ENCODE data around the gene CCDC85C. TPM values are rescaled to one million over a fixed set of nuclear protein-coding genes. Genes with fewer than 3 reads are reported as not detected.

The CCDC85C gene
- total RNA-seq, 2 donors from 2014 or later: 32.8 to 45.8 TPM

- no peaks in the 10 kb centered on the region for H3K36me3 ChIP-seq (ENCODE audit: control insufficient read depth, insufficient read depth, low read length)
- no peak overlapping the region for H3K27ac ChIP-seq (ENCODE audit: low read depth, low read length)
These were observed 131.1 kb downstream of the CCDC85C start for GRCh38 chr14:99472937-99473336.

GRCh38 chr14:99471731-99472130 is 132.3 kb downstream of the CCDC85C start:
- no peak for DNase-seq
- H3K36me3 ChIP-seq (ENCODE audit: control insufficient read depth, insufficient read depth, low read length): no peaks in the 10 kb centered on the region
- H3K4me3 Mint-ChIP-seq: no peak overlapping the region
- no peak for TF ChIP-seq CTCF (conservative IDR thresholded peaks at IDR 0.05)
- H3K27me3 ChIP-seq (ENCODE audit: control insufficient read depth, insufficient read depth, low read length, poor library complexity, severe bottlenecking): no peaks in the 10 kb centered on the region
- 94 to 95% methylated on average over 4 to 7 of the region's 7 CpGs for WGBS, 2 experiments (ENCODE audit: insufficient coverage in 1 of 2, insufficient read length in 1 of 2)
- H3K36me3 Mint-ChIP-seq (ENCODE audit: low read depth): no peaks in the 10 kb centered on the region
- no peak overlapping the region for H3K4me3 ChIP-seq (ENCODE audit: low read length)
- H3K4me1 Mint-ChIP-seq: peaks cover 22% of the 10 kb centered on the region
- no peaks in the 10 kb centered on the region for H3K9me3 ChIP-seq (ENCODE audit: control insufficient read depth, low read length)
- no peaks in the 10 kb centered on the region for H3K9me3 Mint-ChIP-seq
- H3K27me3 Mint-ChIP-seq (ENCODE audit: insufficient read depth): no peaks in the 10 kb centered on the region
- no peak overlapping the region for H3K9ac ChIP-seq (ENCODE audit: extremely low read depth, low read length, poor library complexity, severe bottlenecking)
- no peak overlapping the region for H3K27ac ChIP-seq (ENCODE audit: low read depth, low read length)
- peaks cover 4% of the 10 kb centered on the region for H3K4me1 ChIP-seq (ENCODE audit: control insufficient read depth, insufficient read depth, low read length)
- H3K27ac Mint-ChIP-seq: no peak overlapping the region

More at GRCh38 chr14:99472937-99473336, 131.1 kb downstream of the CCDC85C start:
- no peak for DNase-seq
- no peak for TF ChIP-seq CTCF (conservative IDR thresholded peaks at IDR 0.05)
- Mint-ChIP-seq H3K9me3 (no peaks in the 10 kb centered on the region), H3K4me3 (no peak overlapping the region), H3K4me1 (peaks cover 18% of the 10 kb centered on the region), H3K36me3 (ENCODE audit: low read depth) (no peaks in the 10 kb centered on the region), H3K27me3 (ENCODE audit: insufficient read depth) (no peaks in the 10 kb centered on the region), H3K27ac (no peak overlapping the region)
- WGBS, 2 experiments (ENCODE audit: insufficient coverage in 1 of 2, insufficient read length in 1 of 2): 89% methylated on average over 3 of the region's 4 CpGs; no CpG with 5 or more reads in 1 of the 2 experiments
- Histone ChIP-seq H3K27me3 (ENCODE audit: control insufficient read depth, insufficient read depth, low read length, poor library complexity, severe bottlenecking) (no peaks in the 10 kb centered on the region), H3K4me3 (ENCODE audit: low read length) (no peak overlapping the region), H3K4me1 (ENCODE audit: control insufficient read depth, insufficient read depth, low read length) (peaks cover 4% of the 10 kb centered on the region), H3K9me3 (ENCODE audit: control insufficient read depth, low read length) (no peaks in the 10 kb centered on the region), H3K9ac (ENCODE audit: extremely low read depth, low read length, poor library complexity, severe bottlenecking) (no peak overlapping the region)

GRCh38 chr14:99468836-99469592 is 135.0 kb downstream of the CCDC85C start:
- Histone ChIP-seq H3K27ac (ENCODE audit: low read depth, low read length) (no peak overlapping the region), H3K9me3 (ENCODE audit: control insufficient read depth, low read length) (no peaks in the 10 kb centered on the region), H3K27me3 (ENCODE audit: control insufficient read depth, insufficient read depth, low read length, poor library complexity, severe bottlenecking) (no peaks in the 10 kb centered on the region), H3K4me1 (ENCODE audit: control insufficient read depth, insufficient read depth, low read length) (no peaks in the 10 kb centered on the region), H3K4me3 (ENCODE audit: low read length) (no peak overlapping the region), H3K36me3 (ENCODE audit: control insufficient read depth, insufficient read depth, low read length) (peaks cover 4% of the 10 kb centered on the region), H3K9ac (ENCODE audit: extremely low read depth, low read length, poor library complexity, severe bottlenecking) (no peak overlapping the region)
- no peaks in the 10 kb centered on the region for H3K27me3 Mint-ChIP-seq (ENCODE audit: insufficient read depth)
- no peak for TF ChIP-seq CTCF (conservative IDR thresholded peaks at IDR 0.05)
- DNase-seq: no peak
- no peak overlapping the region for H3K27ac Mint-ChIP-seq
- peaks cover 10% of the 10 kb centered on the region for H3K36me3 Mint-ChIP-seq (ENCODE audit: low read depth)
- H3K9me3 Mint-ChIP-seq: no peaks in the 10 kb centered on the region
- no peak overlapping the region for H3K4me3 Mint-ChIP-seq
- H3K4me1 Mint-ChIP-seq: peaks cover 17% of the 10 kb centered on the region
- 95 to 98% methylated on average over 6 to 8 of the region's 8 CpGs for WGBS, 2 experiments (ENCODE audit: insufficient coverage in 1 of 2, insufficient read length in 1 of 2)

Measured in endodermal cell (in vitro differentiated cells).